GM23338 (cell line): Measurements from ENCODE around the gene ACO2. TPM values are rescaled to one million over a fixed set of nuclear protein-coding genes. Genes with fewer than 3 reads are reported as not detected.

ENCODE experiments used
- ATAC-seq: fragments of 200-7000 bp; cut with Tn5 transposase; 3 replicates; pipeline ENCODE4 v1.9.1; 2020
- DNase-seq: peaks from one replicate; pipeline ENCODE4 v3.0.0-alpha.2; 2015; ENCODE audit warnings: low spot score
- H2AFZ ChIP-seq: fragments of 200-600 bp; sonication (generic); 2 replicates; pipeline ENCODE4 v1.8.0; 2016; ENCODE audit warnings: antibody characterized with exemption, mild to moderate bottlenecking, moderate library complexity
- H3F3A ChIP-seq: fragments of 200-600 bp; sonication (generic); replicated peaks from 2 replicates; pipeline ENCODE4 v1.8.0; 2017; ENCODE audit warnings: antibody characterized with exemption, mixed run types, low read depth
- H3K27ac ChIP-seq: fragments of 200-600 bp; sonication (generic); 2 replicates; pipeline ENCODE4 v1.6.1; 2016; ENCODE audit warnings: low read depth
- H3K27me3 ChIP-seq: fragments of 200-600 bp; sonication (generic); 2 replicates; pipeline ENCODE4 v1.8.0; 2016; ENCODE audit warnings: mild to moderate bottlenecking, mixed run types, moderate library complexity; ENCODE audit not compliant: insufficient read depth
- H3K36me3 ChIP-seq: fragments of 200-600 bp; sonication (generic); 2 replicates; pipeline ENCODE4 v1.8.0; 2016; ENCODE audit warnings: mild to moderate bottlenecking; ENCODE audit not compliant: insufficient read depth
- H3K4me1 ChIP-seq: fragments of 200-600 bp; sonication (generic); 2 replicates; pipeline ENCODE4 v1.8.0; 2016; ENCODE audit warnings: mild to moderate bottlenecking, moderate library complexity; ENCODE audit not compliant: insufficient read depth
- H3K4me2 ChIP-seq: fragments of 200-600 bp; sonication (generic); 2 replicates; pipeline ENCODE4 v1.7.1; 2017; ENCODE audit warnings: mixed run types
- H3K4me3 ChIP-seq: fragments of 200-600 bp; sonication (generic); 2 replicates; pipeline ENCODE4 v1.6.1; 2016; ENCODE audit warnings: mixed run types
- H3K79me2 ChIP-seq: fragments of 200-600 bp; sonication (generic); replicated peaks from 2 replicates; pipeline ENCODE4 v1.8.0; 2017; ENCODE audit warnings: mild to moderate bottlenecking; ENCODE audit not compliant: insufficient read depth
- H3K9me2 ChIP-seq: fragments of 200-600 bp; sonication (generic); 2 replicates; pipeline ENCODE4 v1.8.0; 2017; ENCODE audit not compliant: insufficient read depth
- H4K20me1 ChIP-seq: fragments of 200-600 bp; sonication (generic); replicated peaks from 2 replicates; pipeline ENCODE4 v1.8.0; 2017; ENCODE audit warnings: mild to moderate bottlenecking; ENCODE audit not compliant: insufficient read depth
- H3K27ac Mint-ChIP-seq: 2 replicates; pipeline ENCODE4 v1.8.0; 2020; ENCODE audit warnings: inconsistent platforms, mild to moderate bottlenecking, moderate library complexity, mixed read lengths
- H3K27me3 Mint-ChIP-seq: 3 replicates; pipeline ENCODE4 v1.8.0; 2022; ENCODE audit warnings: low read depth, mild to moderate bottlenecking, moderate library complexity, mixed read lengths, inconsistent platforms; ENCODE audit not compliant: insufficient read depth, poor library complexity
- H3K36me3 Mint-ChIP-seq: 3 replicates; pipeline ENCODE4 v1.8.0; 2021; ENCODE audit warnings: low read depth, mild to moderate bottlenecking, inconsistent platforms, moderate library complexity, mixed read lengths
- H3K4me1 Mint-ChIP-seq: 3 replicates; pipeline ENCODE4 v1.8.0; 2020; ENCODE audit warnings: mild to moderate bottlenecking, inconsistent platforms, mixed read lengths
- H3K4me3 Mint-ChIP-seq: 3 replicates; pipeline ENCODE4 v1.8.0; 2021; ENCODE audit warnings: moderate library complexity, mild to moderate bottlenecking, inconsistent platforms, mixed read lengths
- H3K9me3 Mint-ChIP-seq: 3 replicates; pipeline ENCODE4 v1.8.0; 2020; ENCODE audit warnings: moderate library complexity, mild to moderate bottlenecking, inconsistent platforms, mixed read lengths
- CREB1 ChIP-seq: fragments of 250-450 bp; sonication (Bioruptor Pico); IDR thresholded peaks from 2 replicates; pipeline ENCODE4 v1.5.0; 2020; ENCODE audit warnings: low read depth, mild to moderate bottlenecking, moderate library complexity
- EZH2 ChIP-seq: fragments of 200-600 bp; sonication (generic); IDR thresholded peaks from one replicate; pipeline ENCODE4 v1.8.0; 2017; ENCODE audit warnings: antibody characterized with exemption, mild to moderate bottlenecking, low read depth; ENCODE audit not compliant: unreplicated experiment
- JUNB ChIP-seq: IDR thresholded peaks from one replicate; pipeline ENCODE4 v1.6.1; 2016; ENCODE audit warnings: antibody characterized with exemption; ENCODE audit not compliant: unreplicated experiment
- NANOG ChIP-seq: IDR thresholded peaks from 2 replicates; pipeline ENCODE4 v1.6.1; 2016; ENCODE audit warnings: antibody characterized with exemption, borderline replicate concordance
- POLR2AphosphoS5 ChIP-seq: IDR thresholded peaks from 2 replicates; pipeline ENCODE4 v1.6.1; 2016; ENCODE audit warnings: antibody characterized with exemption, low read depth
- STAT1 ChIP-seq: IDR thresholded peaks from one replicate; pipeline ENCODE4 v1.6.1; 2016; ENCODE audit warnings: antibody characterized with exemption; ENCODE audit not compliant: unreplicated experiment
- ZNF114 ChIP-seq: fragments of 250-450 bp; sonication (Bioruptor Pico); IDR thresholded peaks from 2 replicates; pipeline ENCODE4 v1.5.0; 2020; ENCODE audit warnings: mild to moderate bottlenecking, moderate library complexity
- ZNF331 ChIP-seq: fragments of 250-450 bp; sonication (Bioruptor Pico); IDR thresholded peaks from 2 replicates; pipeline ENCODE4 v1.5.0; 2020; ENCODE audit warnings: low read depth, mild to moderate bottlenecking, moderate library complexity
- polyA plus RNA-seq: library from polyadenylated mRNA; unstranded; fragments of >200 nt; fragmentation: Nextera tagmentation; extraction: Ambion mirVana; gene quantifications from 2 replicates; pipeline ENCODE4 v1.2.1, GENCODE V29; 2016
- total RNA-seq: library from RNA; depleted of rRNA; stranded (reverse); fragments of >200 nt; shearing (Covaris generic); gene quantifications from 2 replicates; pipeline ENCODE4 v1.2.3, GENCODE V29; 2014
- TF ChIP-seq, protein P1 (sequence below): IDR thresholded peaks from one replicate; pipeline ENCODE4 v1.6.1; 2018; ENCODE audit warnings: antibody characterized with exemption; ENCODE audit not compliant: unreplicated experiment
- TF ChIP-seq, protein P2 (sequence below): fragments of 250-450 bp; sonication (Bioruptor Pico); IDR thresholded peaks from 2 replicates; pipeline ENCODE4 v1.5.0; 2020; ENCODE audit warnings: mild to moderate bottlenecking, moderate library complexity
- TF ChIP-seq, protein P3 (sequence below): IDR thresholded peaks from 2 replicates; pipeline ENCODE4 v1.6.1; 2016; ENCODE audit warnings: antibody characterized with exemption
- TF ChIP-seq, protein P4 (sequence below), 2 experiments: fragments of 200-600 bp in 1 of 2; sonication (generic) in 1 of 2; conservative IDR thresholded peaks; 2 replicates each; pipeline versions ENCODE4 v1.5.1 to v1.6.1; 2016 to 2017; ENCODE audit warnings: antibody characterized with exemption in 2 of 2, low read depth in 2 of 2, mild to moderate bottlenecking in 2 of 2, moderate library complexity in 1 of 2

ACO2 gene
- total and polyA plus RNA-seq, 2 experiments from 2014 or later, result 36.2 to 79.7 TPM

DNA sequence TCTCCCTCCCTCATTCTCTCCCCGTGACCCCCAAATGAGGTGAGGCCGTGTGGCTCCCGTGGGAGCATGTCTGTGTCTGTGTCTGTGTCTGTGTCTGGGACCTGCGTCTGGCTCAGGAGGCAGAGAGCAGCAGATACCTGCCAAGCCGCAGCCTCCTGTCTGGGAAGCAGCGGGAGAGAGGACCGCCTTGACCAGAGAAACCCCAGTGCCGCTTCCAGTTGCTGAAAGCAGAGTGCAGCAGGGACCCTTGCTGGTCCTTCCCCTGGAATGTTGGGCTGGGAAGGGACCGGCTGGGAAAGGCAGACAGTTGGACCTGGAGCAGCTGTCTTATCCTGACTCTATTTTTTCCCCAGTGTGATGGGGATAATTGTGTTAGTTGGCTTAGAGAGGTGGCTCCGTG is 92.4 kb downstream of the ACO2 start:
- no peak overlapping the region for H3K27ac ChIP-seq
- H3F3A ChIP-seq, result no peaks in the 10 kb centered on the region
- H3K4me1 ChIP-seq, result peaks cover 26% of the 10 kb centered on the region
- no peaks in the 10 kb centered on the region for H3K36me3 Mint-ChIP-seq
- peak overlapping the region; percentile 41; the same call in 1 of the 2 replicates for H3K4me3 ChIP-seq
- TF ChIP-seq EZH2 (no peak), ZNF114 (CRISPR knock-in tag) (no peak), POLR2AphosphoS5 (no peak), NANOG (no peak), ZNF331 (no peak), STAT1 (no peak), CREB1 (CRISPR knock-in tag) (no peak), JUNB (no peak)
- TF ChIP-seq, protein P1, sequence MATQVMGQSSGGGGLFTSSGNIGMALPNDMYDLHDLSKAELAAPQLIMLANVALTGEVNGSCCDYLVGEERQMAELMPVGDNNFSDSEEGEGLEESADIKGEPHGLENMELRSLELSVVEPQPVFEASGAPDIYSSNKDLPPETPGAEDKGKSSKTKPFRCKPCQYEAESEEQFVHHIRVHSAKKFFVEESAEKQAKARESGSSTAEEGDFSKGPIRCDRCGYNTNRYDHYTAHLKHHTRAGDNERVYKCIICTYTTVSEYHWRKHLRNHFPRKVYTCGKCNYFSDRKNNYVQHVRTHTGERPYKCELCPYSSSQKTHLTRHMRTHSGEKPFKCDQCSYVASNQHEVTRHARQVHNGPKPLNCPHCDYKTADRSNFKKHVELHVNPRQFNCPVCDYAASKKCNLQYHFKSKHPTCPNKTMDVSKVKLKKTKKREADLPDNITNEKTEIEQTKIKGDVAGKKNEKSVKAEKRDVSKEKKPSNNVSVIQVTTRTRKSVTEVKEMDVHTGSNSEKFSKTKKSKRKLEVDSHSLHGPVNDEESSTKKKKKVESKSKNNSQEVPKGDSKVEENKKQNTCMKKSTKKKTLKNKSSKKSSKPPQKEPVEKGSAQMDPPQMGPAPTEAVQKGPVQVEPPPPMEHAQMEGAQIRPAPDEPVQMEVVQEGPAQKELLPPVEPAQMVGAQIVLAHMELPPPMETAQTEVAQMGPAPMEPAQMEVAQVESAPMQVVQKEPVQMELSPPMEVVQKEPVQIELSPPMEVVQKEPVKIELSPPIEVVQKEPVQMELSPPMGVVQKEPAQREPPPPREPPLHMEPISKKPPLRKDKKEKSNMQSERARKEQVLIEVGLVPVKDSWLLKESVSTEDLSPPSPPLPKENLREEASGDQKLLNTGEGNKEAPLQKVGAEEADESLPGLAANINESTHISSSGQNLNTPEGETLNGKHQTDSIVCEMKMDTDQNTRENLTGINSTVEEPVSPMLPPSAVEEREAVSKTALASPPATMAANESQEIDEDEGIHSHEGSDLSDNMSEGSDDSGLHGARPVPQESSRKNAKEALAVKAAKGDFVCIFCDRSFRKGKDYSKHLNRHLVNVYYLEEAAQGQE, result no peak
- TF ChIP-seq, protein P2, sequence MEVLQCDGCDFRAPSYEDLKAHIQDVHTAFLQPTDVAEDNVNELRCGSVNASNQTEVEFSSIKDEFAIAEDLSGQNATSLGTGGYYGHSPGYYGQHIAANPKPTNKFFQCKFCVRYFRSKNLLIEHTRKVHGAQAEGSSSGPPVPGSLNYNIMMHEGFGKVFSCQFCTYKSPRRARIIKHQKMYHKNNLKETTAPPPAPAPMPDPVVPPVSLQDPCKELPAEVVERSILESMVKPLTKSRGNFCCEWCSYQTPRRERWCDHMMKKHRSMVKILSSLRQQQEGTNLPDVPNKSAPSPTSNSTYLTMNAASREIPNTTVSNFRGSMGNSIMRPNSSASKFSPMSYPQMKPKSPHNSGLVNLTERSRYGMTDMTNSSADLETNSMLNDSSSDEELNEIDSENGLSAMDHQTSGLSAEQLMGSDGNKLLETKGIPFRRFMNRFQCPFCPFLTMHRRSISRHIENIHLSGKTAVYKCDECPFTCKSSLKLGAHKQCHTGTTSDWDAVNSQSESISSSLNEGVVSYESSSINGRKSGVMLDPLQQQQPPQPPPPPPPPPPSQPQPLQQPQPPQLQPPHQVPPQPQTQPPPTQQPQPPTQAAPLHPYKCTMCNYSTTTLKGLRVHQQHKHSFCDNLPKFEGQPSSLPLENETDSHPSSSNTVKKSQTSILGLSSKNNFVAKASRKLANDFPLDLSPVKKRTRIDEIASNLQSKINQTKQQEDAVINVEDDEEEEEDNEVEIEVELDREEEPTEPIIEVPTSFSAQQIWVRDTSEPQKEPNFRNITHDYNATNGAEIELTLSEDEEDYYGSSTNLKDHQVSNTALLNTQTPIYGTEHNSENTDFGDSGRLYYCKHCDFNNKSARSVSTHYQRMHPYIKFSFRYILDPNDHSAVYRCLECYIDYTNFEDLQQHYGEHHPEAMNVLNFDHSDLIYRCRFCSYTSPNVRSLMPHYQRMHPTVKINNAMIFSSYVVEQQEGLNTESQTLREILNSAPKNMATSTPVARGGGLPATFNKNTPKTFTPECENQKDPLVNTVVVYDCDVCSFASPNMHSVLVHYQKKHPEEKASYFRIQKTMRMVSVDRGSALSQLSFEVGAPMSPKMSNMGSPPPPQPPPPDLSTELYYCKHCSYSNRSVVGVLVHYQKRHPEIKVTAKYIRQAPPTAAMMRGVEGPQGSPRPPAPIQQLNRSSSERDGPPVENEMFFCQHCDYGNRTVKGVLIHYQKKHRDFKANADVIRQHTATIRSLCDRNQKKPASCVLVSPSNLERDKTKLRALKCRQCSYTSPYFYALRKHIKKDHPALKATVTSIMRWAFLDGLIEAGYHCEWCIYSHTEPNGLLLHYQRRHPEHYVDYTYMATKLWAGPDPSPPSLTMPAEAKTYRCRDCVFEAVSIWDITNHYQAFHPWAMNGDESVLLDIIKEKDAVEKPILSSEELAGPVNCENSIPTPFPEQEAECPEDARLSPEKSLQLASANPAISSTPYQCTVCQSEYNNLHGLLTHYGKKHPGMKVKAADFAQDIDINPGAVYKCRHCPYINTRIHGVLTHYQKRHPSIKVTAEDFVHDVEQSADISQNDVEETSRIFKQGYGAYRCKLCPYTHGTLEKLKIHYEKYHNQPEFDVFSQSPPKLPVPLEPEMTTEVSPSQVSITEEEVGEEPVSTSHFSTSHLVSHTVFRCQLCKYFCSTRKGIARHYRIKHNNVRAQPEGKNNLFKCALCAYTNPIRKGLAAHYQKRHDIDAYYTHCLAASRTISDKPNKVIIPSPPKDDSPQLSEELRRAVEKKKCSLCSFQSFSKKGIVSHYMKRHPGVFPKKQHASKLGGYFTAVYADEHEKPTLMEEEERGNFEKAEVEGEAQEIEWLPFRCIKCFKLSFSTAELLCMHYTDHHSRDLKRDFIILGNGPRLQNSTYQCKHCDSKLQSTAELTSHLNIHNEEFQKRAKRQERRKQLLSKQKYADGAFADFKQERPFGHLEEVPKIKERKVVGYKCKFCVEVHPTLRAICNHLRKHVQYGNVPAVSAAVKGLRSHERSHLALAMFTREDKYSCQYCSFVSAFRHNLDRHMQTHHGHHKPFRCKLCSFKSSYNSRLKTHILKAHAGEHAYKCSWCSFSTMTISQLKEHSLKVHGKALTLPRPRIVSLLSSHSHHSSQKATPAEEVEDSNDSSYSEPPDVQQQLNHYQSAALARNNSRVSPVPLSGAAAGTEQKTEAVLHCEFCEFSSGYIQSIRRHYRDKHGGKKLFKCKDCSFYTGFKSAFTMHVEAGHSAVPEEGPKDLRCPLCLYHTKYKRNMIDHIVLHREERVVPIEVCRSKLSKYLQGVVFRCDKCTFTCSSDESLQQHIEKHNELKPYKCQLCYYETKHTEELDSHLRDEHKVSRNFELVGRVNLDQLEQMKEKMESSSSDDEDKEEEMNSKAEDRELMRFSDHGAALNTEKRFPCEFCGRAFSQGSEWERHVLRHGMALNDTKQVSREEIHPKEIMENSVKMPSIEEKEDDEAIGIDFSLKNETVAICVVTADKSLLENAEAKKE, result no peak
- TF ChIP-seq, protein P3, sequence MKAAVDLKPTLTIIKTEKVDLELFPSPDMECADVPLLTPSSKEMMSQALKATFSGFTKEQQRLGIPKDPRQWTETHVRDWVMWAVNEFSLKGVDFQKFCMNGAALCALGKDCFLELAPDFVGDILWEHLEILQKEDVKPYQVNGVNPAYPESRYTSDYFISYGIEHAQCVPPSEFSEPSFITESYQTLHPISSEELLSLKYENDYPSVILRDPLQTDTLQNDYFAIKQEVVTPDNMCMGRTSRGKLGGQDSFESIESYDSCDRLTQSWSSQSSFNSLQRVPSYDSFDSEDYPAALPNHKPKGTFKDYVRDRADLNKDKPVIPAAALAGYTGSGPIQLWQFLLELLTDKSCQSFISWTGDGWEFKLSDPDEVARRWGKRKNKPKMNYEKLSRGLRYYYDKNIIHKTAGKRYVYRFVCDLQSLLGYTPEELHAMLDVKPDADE, result no peak
- TF ChIP-seq, protein P4, sequence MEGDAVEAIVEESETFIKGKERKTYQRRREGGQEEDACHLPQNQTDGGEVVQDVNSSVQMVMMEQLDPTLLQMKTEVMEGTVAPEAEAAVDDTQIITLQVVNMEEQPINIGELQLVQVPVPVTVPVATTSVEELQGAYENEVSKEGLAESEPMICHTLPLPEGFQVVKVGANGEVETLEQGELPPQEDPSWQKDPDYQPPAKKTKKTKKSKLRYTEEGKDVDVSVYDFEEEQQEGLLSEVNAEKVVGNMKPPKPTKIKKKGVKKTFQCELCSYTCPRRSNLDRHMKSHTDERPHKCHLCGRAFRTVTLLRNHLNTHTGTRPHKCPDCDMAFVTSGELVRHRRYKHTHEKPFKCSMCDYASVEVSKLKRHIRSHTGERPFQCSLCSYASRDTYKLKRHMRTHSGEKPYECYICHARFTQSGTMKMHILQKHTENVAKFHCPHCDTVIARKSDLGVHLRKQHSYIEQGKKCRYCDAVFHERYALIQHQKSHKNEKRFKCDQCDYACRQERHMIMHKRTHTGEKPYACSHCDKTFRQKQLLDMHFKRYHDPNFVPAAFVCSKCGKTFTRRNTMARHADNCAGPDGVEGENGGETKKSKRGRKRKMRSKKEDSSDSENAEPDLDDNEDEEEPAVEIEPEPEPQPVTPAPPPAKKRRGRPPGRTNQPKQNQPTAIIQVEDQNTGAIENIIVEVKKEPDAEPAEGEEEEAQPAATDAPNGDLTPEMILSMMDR (conservative IDR thresholded peaks at IDR 0.05; ENCODE audit: low read depth in 2 of 2), result no peak
- peak overlapping the region; percentile 91 for H2AFZ ChIP-seq
- H3K79me2 ChIP-seq, result no peaks in the 10 kb centered on the region
- H3K4me1 Mint-ChIP-seq, result peaks cover 45% of the 10 kb centered on the region
- DNase-seq (peak; percentile 47), ATAC-seq (peak; percentile 41)
- H3K36me3 ChIP-seq, result no peaks in the 10 kb centered on the region
- no peaks in the 10 kb centered on the region for H3K27me3 ChIP-seq
- no peaks in the 10 kb centered on the region for H3K9me3 Mint-ChIP-seq
- peak overlapping the region; percentile 66; the same call in 1 of the 2 replicates for H3K4me2 ChIP-seq
- H3K4me3 Mint-ChIP-seq, result peak overlapping the region; percentile 53
- peaks cover 22% of the 10 kb centered on the region for H3K27me3 Mint-ChIP-seq
- no peaks in the 10 kb centered on the region for H4K20me1 ChIP-seq
- no peak overlapping the region for H3K27ac Mint-ChIP-seq
- H3K9me2 ChIP-seq, result no peaks in the 10 kb centered on the region
